Esophagus (tissue), 2 donors: ENCODE results near the gene PSMB7. TPM values are rescaled to one million over a fixed set of nuclear protein-coding genes. Genes with fewer than 3 reads are reported as not detected.
A peak's percentile ranks its signal among the peaks of the same experiment; 100 is the strongest.

Experiments used
- H3K27ac ChIP-seq, 2 donors: one replicate each; pipeline ENCODE4 v1.5.1; 2013; ENCODE audit warnings: low read depth in 2 of 2, mild to moderate bottlenecking in 2 of 2, inconsistent platforms in 1 of 2, low read length in 1 of 2, moderate library complexity in 1 of 2
- H3K27me3 ChIP-seq, 2 donors: one replicate each; pipeline ENCODE4 v1.6.1; 2013; ENCODE audit warnings: low read length in 2 of 2, control low read depth in 1 of 2, mild to moderate bottlenecking in 1 of 2; ENCODE audit not compliant: insufficient read depth in 2 of 2, control insufficient read depth in 1 of 2
- H3K36me3 ChIP-seq, 2 donors: one replicate each; pipeline ENCODE4 v1.6.1; 2013; ENCODE audit warnings: low read length in 1 of 2; ENCODE audit not compliant: control insufficient read depth in 2 of 2, insufficient read depth in 2 of 2
- H3K4me1 ChIP-seq, 2 donors: one replicate each; pipeline ENCODE4 v1.6.1; 2013; ENCODE audit warnings: low read length in 1 of 2; ENCODE audit not compliant: control insufficient read depth in 2 of 2, insufficient read depth in 2 of 2
- H3K4me3 ChIP-seq, 2 donors: one replicate each; pipeline ENCODE4 v1.5.1; 2013; ENCODE audit warnings: low read length in 2 of 2, mild to moderate bottlenecking in 2 of 2, low read depth in 1 of 2, moderate library complexity in 1 of 2
- H3K9me3 ChIP-seq, 2 donors: one replicate each; pipeline ENCODE4 v1.6.1; 2013; ENCODE audit warnings: mild to moderate bottlenecking in 2 of 2, low read depth in 1 of 2, low read length in 1 of 2, moderate library complexity in 1 of 2; ENCODE audit not compliant: control insufficient read depth in 2 of 2, insufficient read depth in 1 of 2
- WGBS, 2 donors: extraction: QIAGEN DNeasy Blood & Tissue Kit; methylation state at CpG; one replicate each; pipeline ENCODE4 v1.1.7; 2013; 5-methylcytosine and 5-hydroxymethylcytosine counted together
- polyA plus RNA-seq, 2 donors: library from polyadenylated mRNA; stranded (reverse); fragments of 200-250 nt; gene quantifications; one replicate each; pipeline ENCODE4 v1.2.3, GENCODE V29; 2013
- donor health status: healthy with polysubstance abuse.
- donor health status: Bipolar disorder and iron deficiency.

Gene PSMB7
- polyA plus RNA-seq = 100 to 1,000 TPM; 137 to 190 TPM

DNA sequence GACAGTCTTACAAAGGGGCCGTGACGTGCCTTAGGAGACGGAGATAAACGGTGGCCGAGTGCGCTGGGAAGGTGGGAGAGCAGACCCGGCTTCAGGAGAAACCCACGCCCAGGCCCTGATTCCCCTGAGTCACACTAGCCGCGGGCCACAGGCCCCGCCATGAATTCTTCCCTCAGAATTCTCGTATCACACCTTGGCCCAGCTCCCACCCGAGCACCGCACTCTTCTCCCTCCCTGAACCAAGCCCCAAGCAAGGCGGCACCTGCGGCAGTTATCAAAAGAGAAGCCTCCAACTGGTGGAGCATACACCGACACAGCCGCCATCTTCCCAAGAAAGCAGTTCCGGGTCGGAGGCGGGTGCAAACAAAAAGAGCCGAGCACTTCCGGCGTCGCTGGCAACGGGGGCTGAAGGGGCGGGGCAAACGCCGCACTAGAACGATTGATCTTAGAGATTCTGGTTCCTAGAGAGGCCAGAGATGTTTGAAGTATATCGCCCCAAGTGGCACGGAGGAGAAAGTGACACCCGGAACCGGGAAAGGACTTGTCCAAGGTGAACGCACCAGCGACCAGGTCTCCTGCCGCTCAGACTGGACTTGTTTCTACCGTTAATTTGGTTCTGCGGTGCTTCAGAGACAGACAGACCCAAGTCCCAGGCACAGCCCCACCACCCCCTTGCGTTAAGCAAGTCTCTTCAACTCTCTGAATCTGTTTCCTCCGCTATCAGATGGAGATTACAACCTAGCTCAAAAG lies at the start of gene PSMB7:
PSMB7 (minus strand) TSS at position 341 of the 750 bp plus-strand sequence; CDS start at position 324, 17 bp downstream.
- H3K36me3 ChIP-seq = peaks cover 6 to 8% of the 10 kb centered on the region in 2 donors
- whole genome bisulfite sequencing, 2 donors = 6 to 7% methylated on average over 40 to 41 of the region's 41 CpGs
- no peaks in the 10 kb centered on the region for H3K27me3 ChIP-seq
- peak within 1 kb of the TSS; percentile 77 to 83 for H3K27ac ChIP-seq
- peak within 1 kb of the TSS; percentile 80 to 99 for H3K4me3 ChIP-seq
- H3K4me1 ChIP-seq = no peaks in the 10 kb centered on the region
- H3K9me3 ChIP-seq = no peaks in the 10 kb centered on the region

DNA sequence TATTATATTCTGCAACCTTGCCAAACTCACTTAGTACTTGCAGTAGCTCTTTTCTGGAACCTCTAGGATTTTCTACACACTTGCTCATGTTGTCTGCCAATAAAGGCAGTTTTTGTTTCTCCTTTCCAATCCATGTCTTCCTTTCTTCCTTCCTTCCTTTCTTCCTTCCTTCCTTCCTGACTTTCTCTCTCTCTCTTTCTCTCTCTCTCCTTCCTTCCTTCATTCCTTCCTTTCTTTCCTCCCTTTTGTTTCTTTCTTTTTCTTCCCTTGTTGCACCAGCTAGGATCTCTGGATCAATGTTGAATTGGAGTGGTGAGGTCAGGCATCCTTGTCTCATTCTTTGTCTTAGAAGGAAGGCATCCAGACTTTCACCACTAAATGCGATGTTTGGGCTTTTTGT lies 47.5 kb upstream of the PSMB7 start:
- Histone ChIP-seq H3K27ac (no peak overlapping the region), H3K9me3 (peaks cover 0 to 2% of the 10 kb centered on the region in 2 donors), H3K27me3 (no peaks in the 10 kb centered on the region), H3K4me1 (no peaks in the 10 kb centered on the region), H3K4me3 (no peak overlapping the region), H3K36me3 (no peaks in the 10 kb centered on the region)
- 92% methylated on average over 1 of the region's 1 CpG for WGBS, 2 donors

DNA sequence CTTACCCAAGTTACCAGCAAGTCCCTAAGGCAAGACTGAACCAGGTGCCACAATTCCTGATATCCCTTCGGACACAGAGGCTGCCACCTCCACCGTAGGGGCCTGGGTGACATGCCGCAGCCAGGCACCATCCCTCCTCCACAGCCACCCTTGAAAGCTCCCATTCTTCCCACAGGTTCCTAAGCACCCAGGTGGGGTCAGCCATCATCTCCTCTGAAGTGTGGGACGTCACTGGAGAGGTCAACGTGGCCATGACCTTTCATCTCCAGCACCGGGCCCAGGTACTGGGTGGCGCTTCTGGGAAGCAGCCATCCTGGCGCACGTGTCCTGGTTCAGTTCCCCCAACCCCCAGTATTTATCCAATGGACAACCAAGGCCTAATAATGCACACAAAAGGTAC lies 43.2 kb upstream of the PSMB7 start:
- H3K27ac ChIP-seq = no peak overlapping the region
- H3K9me3 ChIP-seq = no peaks in the 10 kb centered on the region
- H3K36me3 ChIP-seq = no peaks in the 10 kb centered on the region
- no peaks in the 10 kb centered on the region for H3K27me3 ChIP-seq
- 85 to 86% methylated on average over 9 of the region's 9 CpGs for WGBS, 2 donors
- no peak overlapping the region for H3K4me3 ChIP-seq
- peaks cover 0 to 3% of the 10 kb centered on the region in 2 donors for H3K4me1 ChIP-seq

DNA sequence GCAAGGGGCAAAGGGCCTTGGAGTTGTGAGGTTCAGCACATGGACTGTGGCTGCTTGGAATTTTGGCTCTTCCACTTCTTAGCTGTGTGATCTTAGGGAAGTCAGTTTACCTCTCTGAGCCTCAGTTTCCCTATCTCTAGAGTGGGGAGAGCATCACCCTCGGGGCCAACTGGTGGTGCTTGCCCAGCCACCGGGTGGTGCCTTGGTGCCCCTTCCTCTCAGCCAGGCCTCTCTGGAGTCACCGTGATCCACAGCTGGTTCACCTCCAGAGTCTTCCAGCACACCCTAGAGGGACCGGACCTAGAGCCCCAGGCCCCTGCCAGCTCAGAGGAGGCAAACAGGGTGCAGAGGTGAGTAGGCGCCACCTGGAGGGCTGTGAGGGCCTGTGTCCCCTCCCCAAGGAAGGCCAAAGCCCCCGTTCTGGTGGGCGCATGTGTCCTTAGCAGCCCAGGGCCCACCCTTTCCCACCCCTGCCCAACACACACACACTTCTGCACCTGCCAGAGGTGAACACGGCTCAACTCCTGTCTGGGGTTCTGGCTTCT lies 42.7 kb upstream of the PSMB7 start:
- no peaks in the 10 kb centered on the region for H3K9me3 ChIP-seq
- peaks cover 0 to under 1% of the 10 kb centered on the region in 2 donors for H3K27me3 ChIP-seq
- H3K4me1 ChIP-seq = peaks cover 3 to 4% of the 10 kb centered on the region in 2 donors
- H3K4me3 ChIP-seq = no peak overlapping the region
- no peaks in the 10 kb centered on the region for H3K36me3 ChIP-seq
- H3K27ac ChIP-seq = no peak overlapping the region
- 76 to 82% methylated on average over 8 of the region's 8 CpGs for WGBS, 2 donors

DNA sequence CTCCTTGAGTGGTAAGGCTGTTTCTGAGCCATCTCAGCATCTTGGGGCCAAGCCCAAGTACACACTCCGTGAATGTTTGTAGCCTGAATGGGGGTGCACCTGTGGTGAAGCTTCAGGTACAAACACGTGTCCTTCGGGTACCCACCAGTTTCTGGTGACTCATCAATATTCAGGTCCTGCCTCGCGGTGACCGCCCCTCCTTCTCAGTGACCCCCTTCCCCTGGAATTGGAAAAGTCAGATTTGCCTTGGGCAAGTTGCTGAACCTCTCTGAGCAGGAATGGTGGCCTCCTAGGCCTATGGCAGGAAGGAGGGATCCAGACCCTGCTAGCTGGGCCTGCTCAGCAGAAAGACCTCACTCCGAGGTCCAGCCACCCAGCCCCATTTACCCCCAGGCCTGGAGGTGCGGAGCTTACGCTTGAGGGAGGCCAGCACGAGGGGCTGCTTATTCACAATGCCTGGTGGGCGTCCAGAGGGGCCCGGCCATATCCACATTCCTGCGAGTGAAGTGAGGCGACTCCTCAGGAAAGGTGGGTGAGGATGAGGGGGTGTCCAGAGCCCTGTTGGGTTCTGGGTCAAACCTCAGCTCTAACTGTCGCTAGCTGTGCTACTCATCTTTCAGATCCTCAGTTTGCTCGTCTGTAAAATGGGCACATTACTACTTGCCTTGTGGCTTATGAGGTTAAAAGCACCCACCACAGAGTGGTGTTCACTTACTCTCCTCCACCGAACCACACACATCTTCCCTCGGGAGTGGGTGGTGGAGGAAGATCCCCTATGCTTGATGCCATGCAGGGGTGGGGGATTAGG lies 42.0 kb upstream of the PSMB7 start:
- H3K27ac ChIP-seq = no peak overlapping the region
- H3K27me3 ChIP-seq = peaks cover 0 to 4% of the 10 kb centered on the region in 2 donors
- 73 to 75% methylated on average over 18 of the region's 18 CpGs for WGBS, 2 donors

DNA sequence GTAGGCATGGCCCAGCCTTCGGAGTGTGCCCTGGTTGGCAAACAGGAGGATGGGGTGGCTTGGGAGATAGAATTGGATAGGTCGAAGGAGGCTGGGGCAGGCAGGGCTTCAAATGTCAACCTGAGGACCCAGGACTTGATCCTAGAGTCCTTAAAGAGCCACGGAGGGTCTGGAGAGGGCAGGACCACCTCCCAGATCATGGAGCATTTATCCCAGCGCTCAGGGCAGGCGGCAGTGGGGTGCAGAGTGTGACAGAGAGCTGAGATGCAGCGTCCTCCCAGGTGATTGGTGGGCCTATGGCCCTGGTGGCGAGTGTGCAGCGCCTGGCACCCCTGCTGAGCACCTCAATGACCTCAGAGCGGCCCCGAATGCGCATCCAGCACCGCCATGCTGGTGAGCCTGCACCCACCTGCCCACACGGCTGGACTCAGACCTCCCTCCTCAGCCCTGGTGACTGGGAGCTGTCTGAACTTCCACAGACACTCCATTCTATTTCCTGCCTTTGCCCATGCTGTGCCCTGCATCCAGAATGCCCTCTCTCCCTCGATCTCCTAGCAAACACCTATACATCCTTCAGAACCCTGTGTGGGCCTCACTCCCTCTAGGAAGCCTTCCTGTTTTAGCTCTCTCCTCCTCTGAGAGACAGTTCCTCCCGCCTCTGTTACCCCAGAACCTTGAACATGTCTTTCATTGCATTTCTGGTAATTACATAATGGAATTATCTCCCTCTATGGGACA lies 41.3 kb upstream of the PSMB7 start:
- no peaks in the 10 kb centered on the region for H3K36me3 ChIP-seq
- peaks cover 3 to 6% of the 10 kb centered on the region in 2 donors for H3K4me1 ChIP-seq
- peaks cover 0 to 4% of the 10 kb centered on the region in 2 donors for H3K27me3 ChIP-seq
- no peak overlapping the region for H3K4me3 ChIP-seq
- no peaks in the 10 kb centered on the region for H3K9me3 ChIP-seq
- 71 to 79% methylated on average over 15 of the region's 15 CpGs for WGBS, 2 donors
- no peak overlapping the region for H3K27ac ChIP-seq

More for the DNA sequence above, 42.0 kb upstream of the PSMB7 start:
- peaks cover 3 to 6% of the 10 kb centered on the region in 2 donors for H3K4me1 ChIP-seq
- H3K4me3 ChIP-seq = no peak overlapping the region
- no peaks in the 10 kb centered on the region for H3K36me3 ChIP-seq
- no peaks in the 10 kb centered on the region for H3K9me3 ChIP-seq

DNA sequence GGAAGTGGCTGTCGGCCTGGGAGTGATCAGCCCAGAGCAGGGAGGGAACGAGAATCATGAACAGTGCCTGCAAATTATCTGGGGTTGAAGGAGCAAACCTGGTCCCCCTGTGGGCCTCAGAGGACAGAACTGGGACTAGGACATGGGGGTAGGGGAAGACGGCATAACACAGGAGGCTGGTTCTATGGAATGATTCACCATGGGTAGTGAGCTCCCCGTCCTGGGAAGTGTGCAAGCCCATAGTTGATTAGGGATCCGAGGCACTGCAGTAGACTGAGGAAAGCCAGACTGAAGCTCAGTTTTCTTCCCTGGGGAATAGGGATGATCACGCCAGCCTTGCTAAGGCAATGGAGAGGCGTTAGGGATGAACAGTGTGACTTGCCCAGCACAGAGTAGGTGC lies 40.6 kb upstream of the PSMB7 start:
- Histone ChIP-seq H3K36me3 (no peaks in the 10 kb centered on the region), H3K27ac (no peak overlapping the region), H3K4me1 (peaks cover 3 to 8% of the 10 kb centered on the region in 2 donors), H3K9me3 (no peaks in the 10 kb centered on the region), H3K27me3 (peaks cover 0 to 4% of the 10 kb centered on the region in 2 donors), H3K4me3 (no peak overlapping the region)
- 79 to 87% methylated on average over 7 of the region's 7 CpGs for WGBS, 2 donors

DNA sequence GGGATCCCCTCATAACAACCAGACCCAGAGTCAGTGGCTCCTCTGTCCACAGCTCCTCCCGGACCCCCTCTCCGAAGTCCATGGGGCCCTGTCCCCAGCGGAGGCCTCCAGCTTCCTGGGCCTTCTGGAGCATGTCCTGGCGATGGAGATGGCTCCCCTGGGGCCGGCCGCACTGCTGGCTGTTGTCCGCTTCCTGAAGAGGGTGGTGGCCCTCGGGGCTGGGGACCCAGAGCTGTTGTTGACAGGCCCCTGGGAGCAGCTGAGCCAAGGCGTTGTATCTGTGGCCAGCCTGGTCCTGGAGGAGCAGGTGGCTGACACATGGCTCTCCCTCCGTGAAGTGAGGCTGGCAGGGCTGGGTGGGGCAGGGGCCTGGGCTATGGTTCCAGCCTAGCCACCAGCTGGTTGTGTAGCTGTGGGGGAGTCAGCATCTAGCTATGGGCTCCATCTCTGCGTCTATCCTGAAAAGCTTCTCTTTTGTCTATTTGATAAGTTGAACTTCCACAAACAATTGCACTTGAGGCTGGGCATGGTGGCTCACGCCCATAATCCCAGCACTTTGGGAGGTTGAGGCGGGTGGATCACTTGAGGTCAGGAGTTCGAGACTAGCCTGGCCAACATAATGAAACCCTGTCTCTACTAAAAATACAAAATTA lies 39.7 kb upstream of the PSMB7 start:
- Histone ChIP-seq H3K27ac (no peak overlapping the region), H3K27me3 (peaks cover 0 to 4% of the 10 kb centered on the region in 2 donors)

DNA sequence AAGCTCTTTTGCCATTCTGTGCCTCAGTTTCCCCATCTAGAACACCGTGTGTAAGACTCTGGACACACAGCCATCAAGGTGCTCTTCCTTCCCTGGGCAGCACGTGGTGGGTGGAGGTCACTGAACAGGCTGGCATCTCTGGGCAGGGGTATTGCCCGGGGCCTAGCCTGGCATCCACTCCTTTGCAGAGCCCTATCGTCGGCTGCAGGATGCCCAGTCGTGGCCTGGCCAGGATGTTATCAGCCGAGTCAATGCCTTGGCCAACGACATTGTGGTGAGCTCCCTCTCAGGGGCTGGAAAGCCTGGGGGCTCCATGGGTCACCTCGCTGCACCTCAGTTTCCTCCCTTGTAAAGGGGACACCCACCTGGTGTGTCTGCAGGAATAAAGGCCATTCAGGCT lies 39.1 kb upstream of the PSMB7 start:
- Histone ChIP-seq H3K27ac (no peak overlapping the region), H3K4me1 (peaks cover 3 to 14% of the 10 kb centered on the region in 2 donors), H3K9me3 (no peaks in the 10 kb centered on the region), H3K36me3 (no peaks in the 10 kb centered on the region), H3K27me3 (peaks cover 0 to 4% of the 10 kb centered on the region in 2 donors), H3K4me3 (no peak overlapping the region)
- WGBS, 2 donors = 78 to 84% methylated on average over 9 of the region's 9 CpGs

More for the DNA sequence above, 39.7 kb upstream of the PSMB7 start:
- no peak overlapping the region for H3K4me3 ChIP-seq
- whole genome bisulfite sequencing, 2 donors = 82 to 86% methylated on average over 14 of the region's 14 CpGs
- no peaks in the 10 kb centered on the region for H3K9me3 ChIP-seq
- H3K4me1 ChIP-seq = peaks cover 3 to 14% of the 10 kb centered on the region in 2 donors
- H3K36me3 ChIP-seq = no peaks in the 10 kb centered on the region
